Fibroblast of skin of right biceps (primary cell): ENCODE data around the gene RHOT1.

Source experiments
- DNase-seq: peaks from one replicate; pipeline ENCODE4 v3.0.0-alpha.2; 2013

The RHOT1 gene

DNA sequence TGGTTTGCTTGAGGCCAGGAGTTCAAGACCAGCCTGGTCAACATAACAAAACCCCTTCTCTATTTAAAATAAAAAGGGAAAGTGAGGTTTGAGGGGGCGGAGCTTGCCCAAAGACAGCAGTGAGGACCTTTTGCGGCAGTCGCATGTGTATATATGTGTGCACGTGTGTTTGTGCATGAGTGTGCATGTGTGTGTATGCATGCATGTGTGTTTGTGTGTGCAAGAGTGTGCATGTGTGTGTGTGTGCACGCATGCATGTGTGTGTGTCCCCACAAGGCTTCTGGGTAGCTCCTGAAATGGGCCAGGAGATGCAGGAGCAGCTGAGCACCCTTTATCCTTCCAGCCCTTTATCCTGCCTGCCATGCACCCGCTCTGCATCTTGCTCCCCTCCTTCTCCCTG, 132.3 kb downstream of the RHOT1 start:
- DNase-seq = no peak
